A673 (cell line): ENCODE data around the gene TPI1. TPM values are rescaled to one million over a fixed set of nuclear protein-coding genes. Genes with fewer than 3 reads are reported as not detected.
A peak's percentile ranks its signal among the peaks of the same experiment; 100 is the strongest.
"Not testable (repeated sequence)": the region's sequence is repeated elsewhere in the genome, so short reads cannot be mapped to it uniquely, and the experiment has no call there.

ENCODE experiments used
- BruUV-seq: library from RNA; stranded (reverse); fragments of 400-500 nt; replicated peaks from 2 replicates; lab custom pipeline; 2021; lab: Mats Ljungman, UMichigan
- CTCF ChIA-PET: fragments of 300-600 bp; sonication (Branson Sonifier 250); formaldehyde crosslinking; loops from one replicate; lab custom pipeline; 2022; ENCODE audit warnings: antibody characterized with exemption; lab: Charles Lee
- POLR2A ChIA-PET: fragments of 300-600 bp; sonication (Branson Sonifier 250); formaldehyde crosslinking; loops from one replicate; lab custom pipeline; 2022; ENCODE audit warnings: antibody characterized with exemption; ENCODE audit not compliant: low non-redundant PET; lab: Charles Lee
- DNase-seq: peaks from one replicate; pipeline ENCODE4 v3.0.0-alpha.2; 2015; ENCODE audit warnings: low spot score
- H3K27ac ChIP-seq: fragments of 200-600 bp; sonication (generic); 2 replicates; pipeline ENCODE4 v1.5.1; 2016; ENCODE audit warnings: mixed run types, low read depth, mild to moderate bottlenecking, mixed read lengths, antibody characterized with exemption, low read length; ENCODE audit not compliant: poor library complexity, severe bottlenecking
- H3K27me3 ChIP-seq: fragments of 200-600 bp; sonication (generic); replicated peaks from 2 replicates; pipeline ENCODE4 v1.6.1; 2017; ENCODE audit warnings: mixed run types, low read depth, mild to moderate bottlenecking, mixed read lengths, antibody characterized with exemption, low read length; ENCODE audit not compliant: insufficient read depth, poor library complexity
- H3K36me3 ChIP-seq: fragments of 200-600 bp; sonication (generic); 2 replicates; pipeline ENCODE4 v1.6.1; 2016; ENCODE audit warnings: mixed run types, mild to moderate bottlenecking, mixed read lengths, antibody characterized with exemption, low read length; ENCODE audit not compliant: insufficient read depth, poor library complexity, severe bottlenecking
- H3K4me1 ChIP-seq: fragments of 200-600 bp; sonication (generic); 2 replicates; pipeline ENCODE4 v1.6.1; 2017; ENCODE audit warnings: mixed run types, mild to moderate bottlenecking, mixed read lengths, antibody characterized with exemption, low read length; ENCODE audit not compliant: insufficient read depth, poor library complexity, severe bottlenecking
- H3K4me3 ChIP-seq: fragments of 200-600 bp; sonication (generic); 2 replicates; pipeline ENCODE4 v1.5.1; 2016; ENCODE audit warnings: low read depth, mixed run types, mild to moderate bottlenecking, mixed read lengths, low read length; ENCODE audit not compliant: poor library complexity, severe bottlenecking
- H3K9me3 ChIP-seq: fragments of 200-600 bp; sonication (generic); 2 replicates; pipeline ENCODE4 v1.6.1; 2016; ENCODE audit warnings: mixed run types, low read depth, mild to moderate bottlenecking, mixed read lengths, antibody characterized with exemption, low read length; ENCODE audit not compliant: poor library complexity, severe bottlenecking
- EZH2 ChIP-seq: fragments of 200-600 bp; sonication (generic); IDR thresholded peaks from 2 replicates; pipeline ENCODE4 v1.6.1; 2017; ENCODE audit warnings: borderline replicate concordance, low read depth, mild to moderate bottlenecking, mixed read lengths, antibody characterized with exemption, low read length; ENCODE audit not compliant: poor library complexity, severe bottlenecking
- intact Hi-C: fragments of 100-400 bp; cut with micrococcal nuclease; formaldehyde crosslinking; loops from one replicate; pipeline ENCODE4 v1.10.0; 2022; ENCODE audit not compliant: unreplicated experiment
- total RNA-seq: library from RNA; stranded (reverse); gene quantifications from 2 replicates; pipeline ENCODE4 v1.2.3, GENCODE V29; 2021
- TF ChIP-seq, protein P1 (sequence below): fragments of 300-800, 200-600 bp; sonication (generic); conservative IDR thresholded peaks from 2 replicates; pipeline ENCODE4 v1.5.1; 2017; ENCODE audit warnings: low read depth, mild to moderate bottlenecking, antibody characterized with exemption, low read length, moderate library complexity, mixed read lengths

Gene TPI1
- total RNA-seq, 1 experiment from 2014 or later, result 1,277 TPM

DNA sequence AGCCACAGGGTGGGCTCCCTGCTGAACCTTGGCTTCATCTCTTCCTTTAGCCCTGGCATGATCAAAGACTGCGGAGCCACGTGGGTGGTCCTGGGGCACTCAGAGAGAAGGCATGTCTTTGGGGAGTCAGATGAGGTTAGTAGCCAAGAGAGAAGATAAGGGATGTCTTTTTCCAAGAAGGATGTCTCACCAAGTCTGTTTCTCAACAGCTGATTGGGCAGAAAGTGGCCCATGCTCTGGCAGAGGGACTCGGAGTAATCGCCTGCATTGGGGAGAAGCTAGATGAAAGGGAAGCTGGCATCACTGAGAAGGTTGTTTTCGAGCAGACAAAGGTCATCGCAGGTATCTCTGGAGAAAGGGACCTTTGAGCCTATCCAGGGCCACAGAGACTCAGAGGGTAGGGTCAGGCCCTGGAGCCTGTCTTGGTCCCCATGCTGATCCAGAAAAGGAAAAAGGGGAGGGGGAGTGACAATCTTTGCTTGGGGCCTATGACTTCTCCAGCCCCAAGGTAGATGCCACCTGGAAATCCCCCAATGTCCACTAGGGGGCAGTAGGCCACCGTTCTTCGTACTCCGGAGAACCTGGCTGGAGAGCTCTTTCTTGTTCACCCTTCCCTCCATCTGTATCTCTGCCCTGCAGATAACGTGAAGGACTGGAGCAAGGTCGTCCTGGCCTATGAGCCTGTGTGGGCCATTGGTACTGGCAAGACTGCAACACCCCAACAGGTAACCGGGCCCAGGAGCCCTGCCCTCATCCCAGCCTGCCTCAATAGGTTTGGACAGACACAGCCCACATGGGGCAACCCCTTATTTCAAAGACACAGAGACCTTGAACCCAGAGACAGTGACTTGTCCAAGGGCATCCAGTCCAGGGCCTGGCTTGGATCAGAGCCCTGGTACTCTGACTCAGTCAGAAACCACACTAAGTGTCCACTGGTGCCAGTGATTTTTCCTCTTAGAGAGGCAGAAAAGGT, 2.0 kb downstream of the TPI1 start:
- Histone ChIP-seq H3K27me3 (no peaks in the 10 kb centered on the region), H3K36me3 (peaks cover 46% of the 10 kb centered on the region), H3K27ac (peak overlapping the region; percentile 99), H3K4me1 (peaks cover 34% of the 10 kb centered on the region), H3K9me3 (no peaks in the 10 kb centered on the region), H3K4me3 (peak overlapping the region; percentile 100)
- TF ChIP-seq, protein P1, sequence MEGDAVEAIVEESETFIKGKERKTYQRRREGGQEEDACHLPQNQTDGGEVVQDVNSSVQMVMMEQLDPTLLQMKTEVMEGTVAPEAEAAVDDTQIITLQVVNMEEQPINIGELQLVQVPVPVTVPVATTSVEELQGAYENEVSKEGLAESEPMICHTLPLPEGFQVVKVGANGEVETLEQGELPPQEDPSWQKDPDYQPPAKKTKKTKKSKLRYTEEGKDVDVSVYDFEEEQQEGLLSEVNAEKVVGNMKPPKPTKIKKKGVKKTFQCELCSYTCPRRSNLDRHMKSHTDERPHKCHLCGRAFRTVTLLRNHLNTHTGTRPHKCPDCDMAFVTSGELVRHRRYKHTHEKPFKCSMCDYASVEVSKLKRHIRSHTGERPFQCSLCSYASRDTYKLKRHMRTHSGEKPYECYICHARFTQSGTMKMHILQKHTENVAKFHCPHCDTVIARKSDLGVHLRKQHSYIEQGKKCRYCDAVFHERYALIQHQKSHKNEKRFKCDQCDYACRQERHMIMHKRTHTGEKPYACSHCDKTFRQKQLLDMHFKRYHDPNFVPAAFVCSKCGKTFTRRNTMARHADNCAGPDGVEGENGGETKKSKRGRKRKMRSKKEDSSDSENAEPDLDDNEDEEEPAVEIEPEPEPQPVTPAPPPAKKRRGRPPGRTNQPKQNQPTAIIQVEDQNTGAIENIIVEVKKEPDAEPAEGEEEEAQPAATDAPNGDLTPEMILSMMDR, result peak; percentile 81
- no peak for TF ChIP-seq EZH2
- ChIA-PET POLR2A (interaction anchor here (0.6 kb wide), 2 partner anchors 21 to 31 kb away, joined by 3 read pairs; no protein-coding TSS in a partner anchor), CTCF (interaction anchor here (0.6 to 1.7 kb wide), 11 partner anchors 17 to 246 kb away, joined by 3 to 11 read pairs (median 4); partner anchors contain the start of genes ENO2 and USP5)
- BruUV-seq, result no TSS peak
- intact Hi-C loops, result loop anchor here (5.0 kb wide), 2 partner anchors 68 to 243 kb away; no protein-coding TSS in a partner anchor
- peak; percentile 88 for DNase-seq

DNA sequence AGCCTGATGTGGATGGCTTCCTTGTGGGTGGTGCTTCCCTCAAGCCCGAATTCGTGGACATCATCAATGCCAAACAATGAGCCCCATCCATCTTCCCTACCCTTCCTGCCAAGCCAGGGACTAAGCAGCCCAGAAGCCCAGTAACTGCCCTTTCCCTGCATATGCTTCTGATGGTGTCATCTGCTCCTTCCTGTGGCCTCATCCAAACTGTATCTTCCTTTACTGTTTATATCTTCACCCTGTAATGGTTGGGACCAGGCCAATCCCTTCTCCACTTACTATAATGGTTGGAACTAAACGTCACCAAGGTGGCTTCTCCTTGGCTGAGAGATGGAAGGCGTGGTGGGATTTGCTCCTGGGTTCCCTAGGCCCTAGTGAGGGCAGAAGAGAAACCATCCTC, 3.0 kb downstream of the TPI1 start:
- Histone ChIP-seq H3K4me1 (peaks cover 34% of the 10 kb centered on the region), H3K36me3 (peaks cover 39% of the 10 kb centered on the region)
- H3K27ac ChIP-seq, DNase-seq, H3K9me3 ChIP-seq, H3K4me3 ChIP-seq, H3K27me3 ChIP-seq: not testable (repeated sequence)
- intact Hi-C loops, result loop anchor here (5.0 kb wide), 2 partner anchors 67 to 242 kb away; no protein-coding TSS in a partner anchor
- CTCF ChIA-PET, result interaction anchor here (1.3 kb wide), 1 partner anchor 18 kb away, joined by 6 read pairs; the partner anchor contains the start of gene USP5
- POLR2A ChIA-PET, result interaction anchor here (0.6 to 0.7 kb wide), 2 partner anchors 66 to 67 kb away, joined by 4 read pairs; no protein-coding TSS in a partner anchor
- BruUV-seq, result TSS peak; percentile 75

DNA sequence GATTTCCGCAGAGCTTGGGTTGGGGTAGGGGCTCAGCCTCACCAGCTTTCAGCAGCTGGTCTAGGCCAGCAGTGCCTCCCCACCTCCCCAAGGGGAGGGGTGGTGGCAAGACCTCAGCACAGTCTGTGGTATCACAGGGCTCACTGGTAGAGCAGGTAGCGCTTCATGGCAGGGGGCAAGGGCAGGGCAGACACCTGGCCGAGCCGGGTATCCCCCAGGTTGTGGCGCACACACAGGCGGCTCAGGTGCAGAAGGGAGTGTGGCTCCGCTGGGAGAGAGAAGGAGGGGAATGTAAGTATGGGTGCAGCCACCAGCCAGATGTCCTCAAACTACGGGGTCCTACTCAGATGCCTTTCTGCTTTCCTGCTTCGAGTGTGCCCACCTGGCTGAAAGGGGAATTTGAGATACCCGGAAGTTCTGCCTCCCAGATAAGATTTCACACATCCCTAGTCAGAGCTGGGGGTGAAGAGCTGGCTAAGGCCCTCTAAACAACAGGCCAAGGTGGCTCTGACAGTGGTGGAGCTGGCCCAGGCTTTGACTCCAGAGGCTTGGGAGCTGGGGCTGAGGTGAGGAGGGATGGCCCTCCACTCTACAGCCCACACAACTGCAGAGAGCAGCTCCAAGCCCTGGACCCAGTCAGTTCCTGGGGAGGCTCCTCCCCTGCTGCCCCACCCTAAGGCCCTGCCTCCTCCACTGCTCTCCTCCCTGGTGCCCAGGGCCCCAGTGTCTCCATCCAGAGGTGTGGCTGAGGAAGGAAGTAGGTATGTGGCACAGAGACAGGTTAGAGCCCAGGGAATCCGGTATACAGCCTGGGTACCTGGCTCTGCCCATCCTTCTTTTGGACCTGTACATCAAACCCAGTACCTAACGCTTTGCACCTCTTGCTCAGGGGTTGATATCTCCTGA, 4.0 kb downstream of the TPI1 start:
- no peak for TF ChIP-seq EZH2
- TF ChIP-seq, protein P1, result no peak
- Histone ChIP-seq H3K4me1 (peaks cover 31% of the 10 kb centered on the region), H3K36me3 (peaks cover 34% of the 10 kb centered on the region), H3K9me3 (no peaks in the 10 kb centered on the region), H3K27ac (peak overlapping the region; percentile 74), H3K27me3 (no peaks in the 10 kb centered on the region), H3K4me3 (peak overlapping the region; percentile 75)
- BruUV-seq, result no TSS peak
- intact Hi-C loops, result loop anchor here (5.0 kb wide), 2 partner anchors 66 to 241 kb away; no protein-coding TSS in a partner anchor
- POLR2A ChIA-PET, result interaction anchor here (0.6 to 0.7 kb wide), 3 partner anchors 65 to 72 kb away, joined by 3 to 4 read pairs (median 4); partner anchors contain the start of genes C12orf57 and RNU7-1
- peak; percentile 38 for DNase-seq
- CTCF ChIA-PET, result interaction anchor here (1.1 to 2.3 kb wide), 3 partner anchors 11 to 20 kb away, joined by 4 to 13 read pairs (median 10); partner anchors contain the start of genes CDCA3 and USP5
